Measurements from ENCODE around the gene ADCY4. TPM values are rescaled to one million over a fixed set of nuclear protein-coding genes. Genes with fewer than 3 reads are reported as not detected.

Gene ADCY4
- total and polyA plus RNA-seq, 10 of the 15 experiments (the other 5 are each of a cell fraction or from before 2014, with no cell fraction given) = 0.05 to 0.87 (median 0.21) TPM; not detected in 1

- TF ChIP-seq BCL3 (IDR thresholded peaks at IDR 0.05; ENCODE audit: borderline replicate concordance, insufficient read depth, low read depth, low read length, poor library complexity, severe bottlenecking) (no peak), SUZ12 (IDR thresholded peaks at IDR 0.05; ENCODE audit: unreplicated experiment) (no peak)
These were observed 56.4 kb downstream of the ADCY4 start (continued) for GRCh38 chr14:24278424-24278823.

GRCh38 chr14:24277606-24278321 lies 57.1 kb downstream of the ADCY4 start:
- Histone ChIP-seq H3K36me3 (ENCODE audit: control insufficient read depth in 2 of 2, insufficient read depth in 2 of 2, low read length in 1 of 2) (no peaks in the 10 kb centered on the region), H3K27me3 (replicated peaks in 1 of 2; ENCODE audit: control insufficient read depth in 2 of 2, insufficient read depth in 2 of 2, low read length in 1 of 2) (no peaks in the 10 kb centered on the region), H3K9ac (ENCODE audit: control insufficient read depth, insufficient read depth, low read length) (no peak overlapping the region), H3K4me3 (no peak overlapping the region), H3K79me2 (ENCODE audit: control insufficient read depth, insufficient read depth, low read length) (peaks cover 2% of the 10 kb centered on the region; the same call in 1 of the 2 replicates), H4K20me1 (ENCODE audit: control insufficient read depth, insufficient read depth) (no peaks in the 10 kb centered on the region), H3K27ac (ENCODE audit: control insufficient read depth, insufficient read depth) (no peak overlapping the region), H3K4me1 (ENCODE audit: control insufficient read depth, insufficient read depth, low read length) (peaks cover 55% of the 10 kb centered on the region), H3K4me2 (ENCODE audit: control insufficient read depth, insufficient read depth) (peak overlapping the region; percentile 30; the same call in 1 of the 2 replicates), H3K9me3 (replicated peaks; ENCODE audit: control insufficient read depth, insufficient read depth, low read length) (no peaks in the 10 kb centered on the region; the same call in 2 of the 3 replicates), H2AFZ (ENCODE audit: control insufficient read depth, low read depth, low read length) (peak overlapping the region; percentile 28; the same call in 1 of the 2 replicates)
- WGBS (ENCODE audit: insufficient coverage, insufficient replicate concordance, low lambda C conversion rate, missing lambda C conversion rate) = 65% methylated on average over 11 of the region's 11 CpGs
- ATAC-seq (no peak), FAIRE-seq (no peak), DNase-seq (ENCODE audit: low read depth, low spot score) (no peak)
- ChIA-PET CTCF (interaction anchor here (0.6 to 17.1 kb wide), 6 partner anchors 17 to 144 kb away, joined by 3 to 269 read pairs (median 16); partner anchors contain the start of genes CIDEB, DHRS1, NOP9 and TINF2), POLR2A (interaction anchor here (0.6 to 3.0 kb wide), 5 partner anchors 9 to 1351 kb away, joined by 3 to 11 read pairs (median 4); no protein-coding TSS in a partner anchor), RAD21 (ENCODE audit: unreplicated experiment) (interaction anchor here (0.7 to 4.8 kb wide), 2 partner anchors 19 to 35 kb away, joined by 3 to 26 read pairs; partner anchors contain the start of gene TINF2), SMC1A (ENCODE audit: uncharacterized antibody, unreplicated experiment) (interaction anchor here (2.9 to 11.8 kb wide), 4 partner anchors 12 to 36 kb away, joined by 18 to 141 read pairs (median 68); partner anchors contain the start of genes DHRS1, NOP9 and TINF2)
- in situ Hi-C loops (cut with MboI) = no loop called here
- TF ChIP-seq CBFB (IDR thresholded peaks at IDR 0.05; ENCODE audit: low read depth) = no peak
- no peak for TF ChIP-seq BMI1 (IDR thresholded peaks at IDR 0.05; ENCODE audit: borderline replicate concordance)
- TF ChIP-seq RAD51 (IDR thresholded peaks at IDR 0.05) = no peak
- no peak for TF ChIP-seq ESRRA (IDR thresholded peaks at IDR 0.05; ENCODE audit: low read length)
- no peak for TF ChIP-seq E4F1 (IDR thresholded peaks at IDR 0.05; ENCODE audit: borderline replicate concordance, partially characterized antibody)
- TF ChIP-seq SPI1 (IDR thresholded peaks at IDR 0.05; ENCODE audit: borderline replicate concordance, insufficient read depth, low read depth, low read length) = peak; percentile 13; the same call in 1 of the 2 replicates
- intact Hi-C loops (cut with micrococcal nuclease; ENCODE audit: unreplicated experiment) = no loop called here
- BruUV-seq (replicated peaks) = no TSS peak
